Ascending aorta (tissue), 2 donors: ENCODE measurements around the gene CD6. TPM values are rescaled to one million over a fixed set of nuclear protein-coding genes. Genes with fewer than 3 reads are reported as not detected.

Experiments
- DNase-seq, 2 donors: peaks; one replicate each; pipeline ENCODE4 v3.0.0-alpha.2; 2019; ENCODE audit warnings: low spot score in 2 of 2
- H3K27ac ChIP-seq, 2 donors: fragments of 200-600 bp; sonication (generic); one replicate each; pipeline ENCODE4 v1.5.1; 2016 to 2017; ENCODE audit warnings: mild to moderate bottlenecking in 1 of 2
- H3K27me3 ChIP-seq: fragments of 200-600 bp; sonication (generic); one replicate; pipeline ENCODE4 v1.5.1; 2017
- H3K36me3 ChIP-seq, 2 donors: fragments of 200-600 bp; sonication (generic); one replicate each; pipeline ENCODE4 v1.5.1; 2016
- H3K4me1 ChIP-seq, 2 donors: fragments of 200-600 bp; sonication (generic); one replicate each; pipeline ENCODE4 v1.5.1; 2016 to 2017; ENCODE audit warnings: mild to moderate bottlenecking in 1 of 2
- H3K4me3 ChIP-seq, 2 donors: fragments of 200-600 bp; sonication (generic); one replicate each; pipeline ENCODE4 v1.5.1; 2016 to 2017; ENCODE audit warnings: mild to moderate bottlenecking in 1 of 2
- H3K9me3 ChIP-seq, 2 donors: fragments of 200-600 bp; sonication (generic); one replicate each; pipeline ENCODE4 v1.5.1; 2016
- CTCF ChIP-seq, 3 experiments: fragments of 200-600 bp in 2 of 3; fragments of 450-650 bp in 1 of 3; sonication (generic) in 2 of 3; IDR thresholded peaks; one replicate each; pipeline ENCODE4 v1.5.1; 2016 to 2019; ENCODE audit warnings: antibody characterized with exemption in 3 of 3, mild to moderate bottlenecking in 1 of 3, moderate library complexity in 1 of 3
- intact Hi-C: fragments of 100-400 bp; cut with DNase I; formaldehyde crosslinking; loops from one replicate; pipeline ENCODE4 v1.15.1; 2023
- total RNA-seq: library from RNA; depleted of rRNA; stranded (reverse); fragments of >200 nt; gene quantifications from one replicate; pipeline ENCODE4 v1.1.0, GENCODE V29; 2016

The CD6 gene
- total RNA-seq, 1 donor from 2014 or later = not detected

DNA sequence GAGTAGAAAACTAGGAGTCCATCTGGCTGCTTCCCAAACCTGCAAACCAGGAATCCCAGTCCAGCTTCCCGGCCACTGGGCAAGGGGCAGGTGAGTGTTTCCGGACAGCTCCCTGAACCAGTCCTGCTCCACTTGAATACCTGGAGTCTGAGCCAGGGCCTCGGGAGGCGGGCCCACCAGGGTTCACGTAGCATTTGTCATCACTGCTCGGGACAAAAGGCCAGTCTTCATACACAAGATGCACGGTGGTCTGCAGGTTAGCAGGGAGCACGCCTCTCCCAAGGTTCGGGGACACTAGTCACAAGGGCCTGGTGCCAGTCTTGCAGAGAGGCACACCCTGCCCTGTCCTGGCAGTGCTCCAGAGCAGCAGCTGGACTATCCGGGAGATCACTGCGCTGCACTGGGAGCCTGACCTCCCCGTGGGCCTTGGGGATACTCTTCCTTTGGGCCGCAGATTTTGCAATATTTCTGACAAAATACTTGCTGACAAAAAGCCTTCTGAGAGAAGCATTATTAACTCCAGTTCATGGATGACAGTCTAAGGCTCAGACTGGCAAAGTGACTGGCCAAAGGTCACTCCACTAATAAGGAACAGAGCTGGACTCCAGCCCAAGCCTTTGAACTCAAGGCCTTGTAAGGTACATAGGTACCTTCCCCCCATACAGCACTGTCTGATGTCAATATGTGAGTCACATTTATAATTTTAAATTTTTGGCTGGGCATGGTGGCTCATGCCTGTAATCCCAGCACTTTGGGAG lies 25.1 kb downstream of the CD6 start:
- intact Hi-C loops = no loop called here
- H3K9me3 ChIP-seq = no peaks in the 10 kb centered on the region
- TF ChIP-seq CTCF (IDR thresholded peaks at IDR 0.05) = no peak
- H3K27ac ChIP-seq = no peak overlapping the region
- no peak overlapping the region for H3K4me3 ChIP-seq
- no peaks in the 10 kb centered on the region for H3K4me1 ChIP-seq
- DNase-seq = no peak
- H3K36me3 ChIP-seq = no peaks in the 10 kb centered on the region
- H3K27me3 ChIP-seq = no peaks in the 10 kb centered on the region

GRCh38 chr11:61000426-61000825 lies 28.9 kb downstream of the CD6 start:
- no peak for DNase-seq
- intact Hi-C loops = no loop called here
- Histone ChIP-seq H3K9me3 (no peaks in the 10 kb centered on the region), H3K4me1 (no peaks in the 10 kb centered on the region), H3K36me3 (no peaks in the 10 kb centered on the region), H3K27ac (no peak overlapping the region), H3K4me3 (no peak overlapping the region), H3K27me3 (no peaks in the 10 kb centered on the region)
- TF ChIP-seq CTCF (IDR thresholded peaks at IDR 0.05) = no peak

GRCh38 chr11:61001931-61002330 lies 30.5 kb downstream of the CD6 start:
- intact Hi-C loops = no loop called here
- no peaks in the 10 kb centered on the region for H3K4me1 ChIP-seq
- no peaks in the 10 kb centered on the region for H3K36me3 ChIP-seq
- no peak for TF ChIP-seq CTCF (IDR thresholded peaks at IDR 0.05)
- no peak overlapping the region for H3K4me3 ChIP-seq
- no peak for DNase-seq
- no peaks in the 10 kb centered on the region for H3K9me3 ChIP-seq
- no peaks in the 10 kb centered on the region for H3K27me3 ChIP-seq
- H3K27ac ChIP-seq = no peak overlapping the region

- DNase-seq = no peak
- Histone ChIP-seq H3K27ac (no peak overlapping the region), H3K9me3 (no peaks in the 10 kb centered on the region), H3K4me1 (peaks cover 2% of the 10 kb centered on the region in 2 donors), H3K4me3 (no peak overlapping the region), H3K27me3 (peaks cover 2% of the 10 kb centered on the region), H3K36me3 (no peaks in the 10 kb centered on the region)
- intact Hi-C loops = no loop called here
- TF ChIP-seq CTCF (IDR thresholded peaks at IDR 0.05) = no peak
Measured at GRCh38 chr11:61002598-61002997, 31.1 kb downstream of the CD6 start.

DNA sequence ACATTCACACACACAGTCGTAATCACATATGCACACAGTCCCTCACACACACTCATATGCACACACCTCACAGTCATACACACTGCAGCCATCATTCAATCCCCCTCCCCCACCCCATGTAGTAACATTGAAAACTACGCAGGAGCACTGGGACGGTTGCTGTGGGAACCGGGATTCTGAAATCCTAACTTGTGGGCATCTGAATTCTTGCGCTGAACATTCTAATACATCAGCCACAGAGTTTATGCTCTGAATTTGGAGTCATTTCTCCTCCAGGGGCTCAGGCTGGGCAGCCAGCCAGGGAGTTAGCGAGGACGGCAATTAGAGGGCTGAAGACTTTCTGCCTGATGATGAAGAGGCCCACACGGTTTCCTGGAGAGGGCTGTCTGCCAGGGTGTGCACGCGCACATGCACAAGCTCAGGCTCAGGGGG lies 32.7 kb downstream of the CD6 start:
- intact Hi-C loops = no loop called here
- TF ChIP-seq CTCF (IDR thresholded peaks at IDR 0.05) = no peak
- H3K4me1 ChIP-seq = peaks cover 6 to 7% of the 10 kb centered on the region in 2 donors
- H3K4me3 ChIP-seq = no peak overlapping the region
- H3K36me3 ChIP-seq = no peaks in the 10 kb centered on the region
- H3K9me3 ChIP-seq = no peaks in the 10 kb centered on the region
- DNase-seq = no peak
- H3K27me3 ChIP-seq = peaks cover 10% of the 10 kb centered on the region
- H3K27ac ChIP-seq = no peak overlapping the region
